Esophagus squamous epithelium (tissue), 5 donors: ENCODE data around the gene WSCD2. TPM values are rescaled to one million over a fixed set of nuclear protein-coding genes. Genes with fewer than 3 reads are reported as not detected.

ENCODE experiments used
- DNase-seq: peaks from one replicate; lab custom pipeline; 2025; lab: John Stamatoyannopoulos, UW
- H3K27ac ChIP-seq, 4 donors: fragments of 200-600 bp; sonication (generic); one replicate each; pipeline ENCODE4 v1.5.1; 2016 to 2019; ENCODE audit warnings: mild to moderate bottlenecking in 1 of 4
- H3K27me3 ChIP-seq, 4 donors: fragments of 200-600 bp; sonication (generic); 1 replicate in 3 of 4; 2 replicates in 1 of 4; pipeline versions ENCODE4 v1.5.1 to v1.6.0; 2017 to 2021; ENCODE audit warnings: antibody characterized with exemption in 1 of 4
- H3K36me3 ChIP-seq, 3 donors: fragments of 200-600 bp; sonication (generic); one replicate each; pipeline ENCODE4 v1.5.1; 2016 to 2019
- H3K4me1 ChIP-seq, 3 donors: fragments of 200-600 bp; sonication (generic); one replicate each; pipeline ENCODE4 v1.5.1; 2017 to 2019
- H3K4me3 ChIP-seq, 4 donors: fragments of 200-600 bp; sonication (generic); 1 replicate in 3 of 4; 2 replicates in 1 of 4; pipeline ENCODE4 v1.5.1; 2016 to 2019; ENCODE audit warnings: mild to moderate bottlenecking in 2 of 4, moderate library complexity in 1 of 4
- H3K9me3 ChIP-seq, 3 donors: fragments of 200-600 bp; sonication (generic); one replicate each; pipeline ENCODE4 v1.5.1; 2016 to 2019
- POLR2A ChIP-seq, 4 donors: fragments of 450-650 bp; IDR thresholded peaks; one replicate each; pipeline ENCODE4 v1.6.1; 2017; ENCODE audit warnings: antibody characterized with exemption in 4 of 4, mild to moderate bottlenecking in 4 of 4, moderate library complexity in 3 of 4
- WGBS, 2 donors: methylation state at CpG; one replicate each; pipeline ENCODE4 v1.1.5; 2018; 5-methylcytosine and 5-hydroxymethylcytosine counted together
- intact Hi-C: fragments of 100-400 bp; cut with DNase I; formaldehyde crosslinking; loops from one replicate; pipeline ENCODE4 v1.15.0; 2022
- total RNA-seq, 4 donors: library from RNA; depleted of rRNA; stranded (reverse); fragments of >200 nt; gene quantifications; one replicate each; pipeline ENCODE4 v1.1.0, GENCODE V29; 2016
- TF ChIP-seq, protein P1 (sequence below), 6 experiments: fragments of 450-650 bp in 4 of 6; fragments of 200-600 bp in 2 of 6; sonication (generic) in 2 of 6; IDR thresholded peaks; one replicate each; pipeline ENCODE4 v1.5.1; 2016 to 2019; ENCODE audit warnings: antibody characterized with exemption in 6 of 6, mild to moderate bottlenecking in 4 of 6, moderate library complexity in 4 of 6
- donor health status: DM: yes; HTN: yes; CAD: no.

The WSCD2 gene
- total RNA-seq, 4 donors from 2014 or later, result 0.62 to 3.6 (median 3.3) TPM; not detected in 1

- Histone ChIP-seq H3K27me3 (no peaks in the 10 kb centered on the region), H3K4me3 (no peak overlapping the region), H3K36me3 (no peaks in the 10 kb centered on the region), H3K9me3 (no peaks in the 10 kb centered on the region), H3K27ac (no peak overlapping the region), H3K4me1 (no peaks in the 10 kb centered on the region)
- intact Hi-C loops, result no loop called here
- no peak for DNase-seq
- TF ChIP-seq, protein P1, sequence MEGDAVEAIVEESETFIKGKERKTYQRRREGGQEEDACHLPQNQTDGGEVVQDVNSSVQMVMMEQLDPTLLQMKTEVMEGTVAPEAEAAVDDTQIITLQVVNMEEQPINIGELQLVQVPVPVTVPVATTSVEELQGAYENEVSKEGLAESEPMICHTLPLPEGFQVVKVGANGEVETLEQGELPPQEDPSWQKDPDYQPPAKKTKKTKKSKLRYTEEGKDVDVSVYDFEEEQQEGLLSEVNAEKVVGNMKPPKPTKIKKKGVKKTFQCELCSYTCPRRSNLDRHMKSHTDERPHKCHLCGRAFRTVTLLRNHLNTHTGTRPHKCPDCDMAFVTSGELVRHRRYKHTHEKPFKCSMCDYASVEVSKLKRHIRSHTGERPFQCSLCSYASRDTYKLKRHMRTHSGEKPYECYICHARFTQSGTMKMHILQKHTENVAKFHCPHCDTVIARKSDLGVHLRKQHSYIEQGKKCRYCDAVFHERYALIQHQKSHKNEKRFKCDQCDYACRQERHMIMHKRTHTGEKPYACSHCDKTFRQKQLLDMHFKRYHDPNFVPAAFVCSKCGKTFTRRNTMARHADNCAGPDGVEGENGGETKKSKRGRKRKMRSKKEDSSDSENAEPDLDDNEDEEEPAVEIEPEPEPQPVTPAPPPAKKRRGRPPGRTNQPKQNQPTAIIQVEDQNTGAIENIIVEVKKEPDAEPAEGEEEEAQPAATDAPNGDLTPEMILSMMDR (IDR thresholded peaks at IDR 0.05), result no peak
- TF ChIP-seq POLR2A (IDR thresholded peaks at IDR 0.05), result no peak
- WGBS, 2 donors, result 32 to 63% methylated on average over 5 to 6 of the region's 6 CpGs
These were observed 72.7 kb downstream of the WSCD2 start for GRCh38 chr12:108201808-108202207.

GRCh38 chr12:108204117-108204987 lies 75.3 kb downstream of the WSCD2 start:
- H3K4me1 ChIP-seq, result no peaks in the 10 kb centered on the region
- H3K9me3 ChIP-seq, result no peaks in the 10 kb centered on the region
- intact Hi-C loops, result no loop called here
- no peak for TF ChIP-seq POLR2A (IDR thresholded peaks at IDR 0.05)
- TF ChIP-seq, protein P1 (IDR thresholded peaks at IDR 0.05), result no peak
- no peak overlapping the region for H3K4me3 ChIP-seq
- no peaks in the 10 kb centered on the region for H3K36me3 ChIP-seq
- no peak overlapping the region for H3K27ac ChIP-seq
- 71 to 79% methylated on average over 3 to 6 of the region's 9 CpGs for WGBS, 2 donors
- no peak for DNase-seq
- no peaks in the 10 kb centered on the region for H3K27me3 ChIP-seq

DNA sequence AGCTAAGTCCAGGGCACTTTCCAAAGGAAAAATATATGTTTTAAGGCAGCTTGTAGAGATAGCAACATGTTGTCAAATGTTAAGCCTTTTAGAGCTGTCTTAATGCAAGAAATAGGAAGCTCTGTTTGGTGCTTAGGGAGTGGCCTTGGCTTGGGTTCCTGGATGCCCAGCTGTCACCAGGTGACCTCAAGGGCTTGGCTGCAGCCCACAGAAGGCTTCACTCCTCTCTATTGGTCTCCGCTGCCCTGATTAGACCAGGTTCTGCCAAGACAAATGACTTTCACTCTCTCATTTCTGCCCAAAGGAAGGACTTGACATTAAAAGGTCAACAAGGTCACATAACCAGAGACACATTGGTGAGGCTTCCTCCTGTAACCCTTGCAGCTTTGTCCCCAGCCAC lies 76.8 kb downstream of the WSCD2 start:
- H3K9me3 ChIP-seq, result no peaks in the 10 kb centered on the region
- no peak for DNase-seq
- 75 to 85% methylated on average over 1 of the region's 1 CpG for WGBS, 2 donors
- H3K4me1 ChIP-seq, result no peaks in the 10 kb centered on the region
- TF ChIP-seq, protein P1 (IDR thresholded peaks at IDR 0.05), result no peak
- no peaks in the 10 kb centered on the region for H3K36me3 ChIP-seq
- intact Hi-C loops, result no loop called here
- H3K27ac ChIP-seq, result no peak overlapping the region
- H3K4me3 ChIP-seq, result no peak overlapping the region
- H3K27me3 ChIP-seq, result no peaks in the 10 kb centered on the region

- Histone ChIP-seq H3K4me1 (no peaks in the 10 kb centered on the region), H3K36me3 (no peaks in the 10 kb centered on the region), H3K27ac (no peak overlapping the region), H3K27me3 (no peaks in the 10 kb centered on the region), H3K9me3 (no peaks in the 10 kb centered on the region), H3K4me3 (no peak overlapping the region)
- WGBS, 2 donors, result 27 to 42% methylated on average over 3 of the region's 3 CpGs
- no peak for DNase-seq
- TF ChIP-seq POLR2A (IDR thresholded peaks at IDR 0.05), result no peak
- TF ChIP-seq, protein P1 (IDR thresholded peaks at IDR 0.05), result no peak
- intact Hi-C loops, result no loop called here
These were observed 79.0 kb downstream of the WSCD2 start for GRCh38 chr12:108207791-108208730.
